IPS-NIHi7 (cell line): Measurements from ENCODE around the gene SNRPB2.

ENCODE experiments used
- DNase-seq: peaks from one replicate; pipeline ENCODE4 v3.0.0; 2012; ENCODE audit warnings: mixed read lengths; ENCODE audit errors: extremely low spot score

SNRPB2 gene

DNA sequence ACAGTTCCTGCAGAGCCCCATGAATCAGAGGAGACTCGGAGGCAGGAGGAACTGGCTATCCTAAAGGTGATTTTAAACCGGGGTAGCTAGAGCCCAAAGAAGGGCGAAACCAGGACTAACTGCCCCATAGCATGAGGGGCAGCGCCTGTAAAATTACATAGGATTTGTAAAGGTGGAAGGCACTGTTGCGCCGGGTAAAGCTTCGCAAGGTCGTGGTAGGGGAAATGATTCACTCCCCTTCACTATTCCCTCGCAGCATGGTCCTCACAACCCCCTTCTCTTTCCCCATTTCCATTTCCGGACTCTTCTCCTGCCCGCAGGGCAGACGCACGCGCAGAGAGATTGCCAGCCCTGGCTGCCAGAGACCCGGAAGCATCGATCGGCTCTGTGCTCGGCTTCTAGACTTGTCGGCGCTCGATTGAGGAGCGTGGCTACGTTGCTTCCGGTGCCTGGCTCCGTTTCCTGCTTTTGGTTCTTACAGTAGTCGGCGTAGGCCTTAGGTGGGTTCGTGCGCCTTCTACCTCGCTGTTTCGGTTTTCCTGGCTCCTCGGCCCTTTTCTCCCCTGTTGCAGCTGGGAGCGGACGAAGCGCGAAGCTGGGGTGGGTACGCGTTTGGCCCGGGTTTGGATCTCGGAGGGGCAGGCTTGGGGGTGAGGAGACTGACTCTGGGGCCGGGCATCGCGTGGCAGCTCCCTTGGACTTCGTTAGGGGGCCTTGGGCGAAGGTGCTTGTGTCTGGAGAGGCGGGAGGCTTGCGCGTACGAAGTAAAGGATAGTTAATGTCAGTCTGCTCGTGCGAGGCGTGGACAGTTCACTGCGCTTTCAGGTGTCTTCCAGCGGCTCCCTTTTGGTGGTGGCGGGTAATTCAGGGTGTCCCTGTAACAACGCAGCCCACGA lies at the start of gene SNRPB2:
Gene SNRPB2 (plus strand): TSS at position 462 of the 896 bp plus-strand sequence. CDS start 1,677 bp downstream, outside the sequence.
- DNase-seq: peak; percentile 98

DNA sequence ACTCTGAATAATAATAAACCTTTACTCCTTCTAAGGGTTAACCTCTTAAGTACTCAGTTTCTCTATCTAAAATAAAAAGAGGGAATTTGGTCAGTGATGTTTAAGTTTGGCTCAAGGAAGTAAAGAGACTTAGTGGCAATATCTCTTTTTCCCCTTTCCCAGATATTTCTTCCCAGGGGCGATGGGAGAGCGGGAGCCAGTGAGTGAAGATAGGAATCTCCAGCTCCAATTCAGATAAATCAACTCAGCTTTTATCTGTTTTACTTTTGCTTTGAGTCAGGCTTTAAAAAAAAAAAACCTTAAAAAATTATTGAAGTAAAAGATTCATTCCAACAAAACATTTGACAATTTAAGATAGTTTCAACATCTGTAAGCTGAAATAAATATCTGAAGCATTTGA lies 45.4 kb upstream of the SNRPB2 start:
- no peak for DNase-seq

DNA sequence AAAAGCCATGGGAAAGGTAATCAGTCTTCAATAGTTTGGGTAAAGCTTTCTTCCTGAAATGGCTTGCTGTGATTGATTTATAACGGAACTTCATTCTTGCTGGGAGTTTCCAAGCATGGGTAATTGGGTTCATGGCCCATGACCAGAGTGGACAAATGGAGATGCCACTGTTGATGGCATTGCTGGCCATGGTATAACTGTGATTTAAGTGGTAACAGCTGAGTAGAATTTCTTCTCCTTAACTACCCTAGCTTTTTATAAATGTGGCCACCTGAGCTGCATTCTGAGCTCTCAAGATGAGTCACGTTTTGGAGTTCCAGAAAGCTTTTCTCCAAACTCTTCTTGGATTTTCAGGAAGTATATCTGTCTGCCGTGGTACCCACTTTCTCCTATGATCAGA lies 39.9 kb upstream of the SNRPB2 start:
- DNase-seq: no peak

DNA sequence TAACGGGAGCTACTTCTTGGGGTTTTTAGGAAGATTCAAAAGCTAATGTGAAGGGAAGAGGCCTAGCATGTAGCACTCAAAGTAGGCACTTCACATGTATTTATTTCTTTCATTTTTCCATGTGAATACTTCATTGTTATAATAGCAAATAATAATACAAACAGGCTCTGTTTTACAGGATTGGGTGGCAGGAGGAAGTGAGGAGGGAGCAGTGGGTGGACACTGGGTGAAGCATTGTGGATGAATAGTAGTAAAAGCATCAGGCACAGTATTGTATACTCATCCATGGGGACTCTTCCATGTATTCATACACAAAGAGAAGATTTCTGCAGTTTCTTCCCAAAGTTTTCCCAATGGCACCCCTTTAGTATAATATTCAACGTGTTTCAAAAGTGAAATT lies 38.4 kb upstream of the SNRPB2 start:
- no peak for DNase-seq

DNA sequence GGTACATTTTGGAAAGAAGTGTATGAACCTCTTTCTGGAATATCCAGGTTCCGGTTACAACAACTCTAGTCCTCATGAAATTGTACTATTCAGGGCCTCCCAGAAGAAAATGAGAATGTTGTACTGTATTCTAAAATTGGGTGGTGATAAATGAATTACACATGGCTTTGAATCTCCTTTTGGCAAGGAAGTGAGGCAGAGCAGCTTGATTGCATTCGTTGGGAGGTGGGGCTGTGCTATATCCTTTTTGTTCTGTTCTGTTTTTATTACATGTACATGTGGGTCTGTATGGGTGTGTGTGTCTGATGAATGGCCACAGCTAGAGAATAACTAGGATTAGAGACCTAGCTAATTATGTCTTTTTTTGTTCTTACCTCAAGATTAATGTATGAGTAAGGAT lies 37.8 kb upstream of the SNRPB2 start:
- no peak for DNase-seq

DNA sequence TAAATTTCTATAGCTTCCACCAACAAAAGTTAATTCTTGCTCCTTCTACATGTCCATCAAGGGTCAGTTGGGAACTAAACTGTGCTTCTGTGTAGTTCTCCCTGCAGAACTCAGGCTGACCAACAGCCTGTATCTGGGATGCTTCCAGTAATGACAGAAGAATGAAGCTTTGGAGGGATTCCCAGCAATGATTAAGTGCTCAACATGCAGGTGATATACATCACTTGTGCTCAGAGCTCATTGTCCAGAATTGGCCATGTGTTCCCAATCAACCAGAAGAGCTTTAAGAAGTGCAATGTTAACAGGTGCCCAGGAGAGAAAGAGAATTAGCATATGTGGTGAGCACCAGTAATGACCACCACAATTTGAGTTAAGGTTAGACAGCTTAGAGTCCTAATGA lies 37.4 kb upstream of the SNRPB2 start:
- DNase-seq: no peak

DNA sequence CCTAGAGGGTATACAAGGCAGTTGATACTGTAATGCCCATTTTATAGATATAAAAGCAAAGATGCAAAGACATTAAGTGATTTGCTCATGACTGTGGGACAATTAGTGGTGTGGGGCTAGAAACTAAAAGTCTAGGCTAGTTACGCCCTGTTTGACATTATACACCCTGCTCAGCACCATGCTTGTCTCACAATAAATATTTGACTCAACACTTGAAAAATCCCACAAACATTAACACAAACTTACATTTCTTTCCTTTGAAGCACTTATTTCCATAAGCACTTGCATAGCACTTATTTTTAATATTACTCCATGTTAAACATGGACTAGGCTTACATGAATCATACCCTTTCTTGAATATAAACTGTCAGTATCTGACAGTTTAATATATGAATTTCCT lies 36.5 kb upstream of the SNRPB2 start:
- DNase-seq: no peak

DNA sequence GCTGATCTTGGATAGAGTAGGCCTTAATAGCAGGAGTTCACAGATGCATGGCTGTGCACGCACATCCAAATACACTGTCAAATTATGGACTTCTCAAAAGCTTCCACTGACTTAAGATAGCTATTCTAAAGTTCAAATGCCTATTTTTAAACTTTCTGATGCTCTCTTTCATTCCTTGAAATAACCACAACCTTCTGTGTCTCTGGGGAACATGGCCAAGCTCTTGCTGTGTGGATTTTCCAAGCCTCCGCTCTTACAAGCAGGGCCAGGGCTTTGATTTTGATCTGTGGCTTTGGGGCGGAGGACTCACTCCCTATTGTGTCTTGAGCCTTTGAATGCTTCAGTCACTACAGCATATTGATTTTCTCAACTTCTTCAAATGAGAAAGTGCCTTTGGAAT lies 35.7 kb upstream of the SNRPB2 start:
- no peak for DNase-seq

DNA sequence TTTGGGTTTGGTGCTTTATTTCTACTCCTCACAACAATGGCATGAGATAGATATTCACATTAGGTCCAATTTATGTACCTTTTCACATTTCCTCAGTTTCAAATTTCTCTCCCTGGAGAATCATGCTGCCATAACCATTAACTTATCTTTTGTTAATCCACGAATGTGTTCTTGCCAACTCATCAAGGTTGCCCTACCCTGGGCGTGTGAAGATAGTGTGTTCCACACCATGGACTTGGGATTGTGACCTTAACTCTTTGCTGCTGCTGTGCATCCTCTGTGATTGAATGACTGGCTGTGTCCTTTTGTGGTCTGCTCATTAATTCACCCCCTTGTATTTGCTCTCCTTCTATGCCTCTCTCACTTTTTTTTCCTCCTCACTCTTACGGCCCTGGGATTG lies 34.2 kb upstream of the SNRPB2 start:
- DNase-seq: no peak

DNA sequence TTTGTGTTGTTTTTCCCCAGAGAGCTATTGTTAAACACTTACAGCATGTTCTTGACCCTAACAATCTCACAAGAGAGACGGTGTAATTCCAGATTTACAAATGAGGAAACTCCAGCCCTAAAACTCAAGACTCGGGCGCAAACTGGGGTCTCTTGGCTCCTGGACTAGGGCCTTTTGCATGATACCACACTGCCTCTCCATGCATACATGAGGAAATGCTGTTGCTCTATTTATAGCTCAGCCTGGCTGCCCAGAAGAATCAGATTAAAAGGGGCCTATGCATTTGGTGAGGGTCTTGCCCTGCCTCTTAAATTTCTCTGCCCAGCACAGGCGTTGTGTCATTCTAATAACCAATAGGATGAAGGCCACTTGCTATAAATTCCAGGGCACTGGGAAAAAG lies 30.5 kb upstream of the SNRPB2 start:
- DNase-seq: peak; percentile 16

DNA sequence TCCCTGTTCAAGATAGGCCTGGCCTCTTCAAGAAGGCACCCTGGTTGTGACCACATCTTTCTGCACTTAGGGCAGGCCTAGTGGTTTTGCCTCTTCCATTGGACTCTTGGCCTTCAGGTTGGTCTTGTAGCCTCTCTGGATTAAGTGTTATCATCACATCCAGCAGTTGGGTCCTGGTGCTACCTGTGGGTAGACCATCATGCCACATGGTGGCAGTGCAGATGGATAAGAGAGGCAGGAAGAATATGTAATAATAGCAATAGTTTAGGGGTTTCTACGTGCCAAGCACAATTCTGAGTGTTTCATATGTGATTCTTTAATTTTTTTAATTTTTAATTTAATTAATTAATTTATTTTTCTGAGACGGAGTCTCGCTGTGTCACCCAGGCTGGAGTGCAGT lies 28.5 kb upstream of the SNRPB2 start:
- DNase-seq: peak; percentile 53

DNA sequence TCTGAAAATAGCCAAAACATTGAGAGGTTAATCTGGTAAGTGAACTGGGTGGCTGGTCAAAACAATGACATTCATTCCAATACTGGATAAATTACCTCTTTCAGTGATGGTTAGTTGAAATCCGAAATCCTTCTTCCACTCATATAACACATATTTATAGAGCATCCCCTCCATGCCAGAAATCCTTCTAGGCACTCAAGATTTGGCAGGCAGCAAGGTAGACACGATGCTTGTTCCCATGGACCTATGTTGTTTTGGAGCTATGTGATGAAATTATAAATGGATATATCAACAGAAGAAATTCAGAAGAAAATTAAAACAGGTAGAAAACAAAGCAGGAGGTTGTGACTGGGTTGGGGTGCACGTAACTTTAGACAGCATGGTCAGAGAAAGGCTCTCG lies 26.3 kb upstream of the SNRPB2 start:
- no peak for DNase-seq

DNA sequence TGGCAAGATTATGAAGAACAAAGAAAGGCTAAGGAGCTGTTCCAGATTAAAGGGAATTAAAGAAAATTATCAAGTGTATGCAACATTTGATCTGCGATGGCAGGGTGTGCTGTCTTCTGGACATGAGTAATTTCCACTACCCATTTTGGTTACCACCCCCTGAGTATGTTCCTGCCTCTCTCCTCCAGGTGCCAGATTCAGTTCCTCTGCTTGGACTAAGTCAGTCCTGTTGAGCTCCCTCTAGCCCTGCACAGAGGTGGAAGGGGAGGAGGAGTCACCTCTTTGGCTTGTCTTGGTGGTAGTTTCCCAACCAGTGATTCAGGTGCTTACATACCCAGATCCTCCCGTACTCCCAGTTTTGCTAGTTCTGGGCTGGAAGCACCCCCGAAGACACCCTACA lies 22.2 kb upstream of the SNRPB2 start:
- DNase-seq: no peak

DNA sequence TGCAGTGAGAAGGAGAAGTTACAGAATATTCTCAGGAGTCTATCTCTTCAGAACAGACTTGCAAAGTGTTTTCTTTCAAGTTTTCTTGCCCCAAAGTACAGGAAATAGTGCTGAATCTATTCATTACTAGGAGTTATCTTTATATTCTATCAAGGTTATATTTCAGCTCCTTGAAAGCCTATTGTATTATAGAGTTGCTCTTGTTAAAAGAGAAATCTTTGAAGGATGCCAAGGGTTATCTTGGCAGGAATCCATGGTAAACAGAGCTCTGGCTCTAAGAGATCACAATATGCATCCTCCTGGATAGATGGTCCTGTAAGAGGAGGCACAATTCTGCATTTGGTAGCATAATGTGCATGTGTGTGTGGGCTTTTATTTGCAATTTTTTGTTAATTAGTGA lies 21.2 kb upstream of the SNRPB2 start:
- DNase-seq: no peak

DNA sequence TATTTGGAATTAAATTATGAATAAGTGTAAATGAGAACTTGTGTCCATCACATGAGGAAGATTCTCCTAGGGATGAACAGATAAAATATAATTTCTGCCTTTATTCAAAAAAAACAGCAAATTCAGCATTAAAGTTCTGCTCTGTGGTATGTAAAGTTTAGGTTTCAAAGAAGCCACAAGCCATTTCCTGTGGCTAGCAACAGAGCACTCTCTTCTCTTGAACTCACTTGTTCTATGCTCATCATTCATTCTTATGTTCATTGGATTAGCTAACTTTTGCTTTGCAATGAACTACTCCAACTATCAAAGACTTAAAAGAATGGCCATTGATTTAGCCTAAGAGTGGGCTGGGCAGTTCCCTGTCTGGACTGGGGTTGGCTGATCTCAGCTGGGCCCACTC lies 20.8 kb upstream of the SNRPB2 start:
- no peak for DNase-seq

DNA sequence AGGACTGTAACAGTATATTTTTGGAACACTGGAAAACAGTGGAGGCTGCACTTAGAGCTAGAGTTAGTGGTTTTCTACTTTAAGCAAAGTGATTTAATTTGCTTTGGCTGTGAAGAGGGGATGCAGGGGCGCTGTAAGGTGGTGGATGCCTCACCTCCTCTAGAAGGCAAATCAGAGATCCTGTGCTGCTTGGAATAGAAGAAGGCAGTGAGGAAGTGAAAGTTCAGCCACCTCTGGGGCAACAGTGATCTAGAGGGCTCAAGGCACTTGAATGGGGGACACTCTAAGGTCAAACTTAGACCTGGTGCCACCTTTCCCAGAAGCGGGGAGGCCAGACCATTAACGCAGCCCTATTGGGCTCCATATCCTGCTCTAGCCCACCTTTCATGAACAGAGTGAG lies 19.0 kb upstream of the SNRPB2 start:
- no peak for DNase-seq

DNA sequence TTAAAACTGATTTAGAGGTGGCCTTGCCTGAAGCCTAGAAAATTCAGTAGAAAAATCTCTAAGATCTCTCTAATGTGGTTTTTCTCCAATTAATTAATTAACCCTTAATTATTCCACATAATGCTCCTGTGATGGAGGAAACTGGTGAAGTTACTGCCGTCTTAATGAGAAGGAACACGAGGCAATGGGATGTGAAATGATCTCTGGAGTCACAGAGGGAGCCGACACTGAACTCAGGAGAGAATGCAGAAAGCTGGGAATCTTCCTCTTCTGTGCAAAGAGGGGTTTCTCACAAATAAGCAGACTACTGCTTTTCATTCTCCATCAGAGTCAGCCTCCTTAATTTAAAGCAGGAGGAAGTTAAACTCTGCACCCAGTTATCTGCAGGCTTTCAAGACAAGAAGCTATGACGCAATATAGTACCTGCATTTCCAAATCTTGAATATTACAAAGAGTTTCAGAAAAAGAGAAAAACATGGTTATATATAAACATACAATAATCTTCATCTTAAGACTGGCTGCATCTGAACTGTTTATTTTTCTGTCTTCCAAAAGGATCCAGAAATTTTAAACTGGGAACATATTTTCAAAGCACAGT lies 18.1 kb upstream of the SNRPB2 start:
- DNase-seq: no peak

DNA sequence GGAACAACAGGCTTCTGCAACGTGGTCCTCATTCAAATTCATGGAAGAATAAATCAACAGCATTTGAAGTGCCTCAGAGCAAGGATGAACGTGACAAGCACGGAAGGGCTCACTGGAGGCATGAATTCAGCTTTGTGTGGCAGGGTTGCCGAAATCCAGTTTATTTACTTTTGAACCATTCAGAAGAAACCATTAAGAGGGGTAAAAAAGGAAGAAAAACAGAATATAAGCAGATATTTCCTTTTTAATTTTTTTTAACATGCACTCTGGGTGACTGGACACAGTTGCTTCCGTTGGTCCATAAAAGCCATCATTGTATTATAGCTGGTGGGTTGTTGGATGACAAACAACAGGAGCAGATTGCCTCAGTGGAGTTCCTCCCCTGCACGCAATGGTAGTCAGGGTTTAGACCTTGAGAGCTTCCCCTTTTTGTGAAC lies 17.3 kb upstream of the SNRPB2 start:
- no peak for DNase-seq

DNA sequence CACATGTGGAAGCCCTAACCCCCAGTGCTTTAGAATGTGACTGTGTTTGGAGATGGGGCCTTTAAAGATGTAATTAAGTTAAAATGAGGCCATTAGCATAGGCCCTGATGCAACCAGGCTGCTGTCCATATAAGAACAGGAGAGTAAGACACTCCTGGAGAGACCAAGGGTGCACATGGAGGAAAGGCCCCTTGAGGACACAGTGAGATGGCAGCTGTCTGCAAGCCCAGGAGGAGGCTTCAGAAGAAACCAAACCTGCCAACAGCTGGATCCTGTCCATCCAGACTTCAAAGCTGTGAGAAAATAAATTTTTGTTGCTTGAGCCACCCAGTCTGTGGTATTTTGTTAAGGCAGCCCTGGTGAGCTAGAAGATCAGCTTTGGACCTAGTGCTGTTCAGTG lies 16.8 kb upstream of the SNRPB2 start:
- no peak for DNase-seq

DNA sequence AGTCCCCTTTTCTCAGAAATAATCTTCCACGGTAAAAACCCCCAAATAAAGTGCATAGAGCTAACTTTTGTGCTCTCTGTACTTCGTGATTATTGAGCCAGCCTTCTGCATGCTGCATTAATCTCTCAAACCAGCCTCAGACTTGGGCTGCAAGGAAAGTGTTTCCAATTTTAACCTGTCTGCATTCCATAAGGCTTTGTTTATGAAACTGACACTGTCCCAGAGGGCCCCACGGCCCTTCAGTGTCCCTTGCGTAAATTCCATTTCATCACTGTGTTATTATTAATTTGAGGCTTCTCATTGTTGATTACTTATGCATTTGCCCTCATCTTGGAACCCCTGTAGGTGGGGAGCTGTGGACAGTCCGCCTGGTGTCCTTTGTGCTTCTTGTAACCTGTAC lies 15.6 kb upstream of the SNRPB2 start:
- DNase-seq: no peak

DNA sequence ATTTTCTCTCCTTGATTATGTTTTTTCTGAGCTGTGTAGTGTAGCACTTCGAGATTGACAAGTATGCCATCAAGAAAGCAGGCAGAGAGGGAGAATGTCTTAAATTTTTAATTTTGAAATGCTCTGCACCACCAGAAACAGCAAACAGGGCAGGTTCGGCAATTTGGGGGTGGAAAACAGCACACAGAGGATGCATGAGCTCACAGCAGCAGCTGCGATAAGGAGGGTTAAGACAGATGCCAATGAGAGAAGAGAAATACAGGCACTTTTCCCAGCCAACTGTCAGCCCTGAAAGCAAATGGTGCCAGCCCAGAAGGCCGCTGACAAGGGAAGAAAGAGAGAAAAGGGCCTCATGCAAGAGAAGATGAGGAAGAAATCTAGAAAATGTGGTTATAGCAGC lies 15.1 kb upstream of the SNRPB2 start:
- DNase-seq: no peak

DNA sequence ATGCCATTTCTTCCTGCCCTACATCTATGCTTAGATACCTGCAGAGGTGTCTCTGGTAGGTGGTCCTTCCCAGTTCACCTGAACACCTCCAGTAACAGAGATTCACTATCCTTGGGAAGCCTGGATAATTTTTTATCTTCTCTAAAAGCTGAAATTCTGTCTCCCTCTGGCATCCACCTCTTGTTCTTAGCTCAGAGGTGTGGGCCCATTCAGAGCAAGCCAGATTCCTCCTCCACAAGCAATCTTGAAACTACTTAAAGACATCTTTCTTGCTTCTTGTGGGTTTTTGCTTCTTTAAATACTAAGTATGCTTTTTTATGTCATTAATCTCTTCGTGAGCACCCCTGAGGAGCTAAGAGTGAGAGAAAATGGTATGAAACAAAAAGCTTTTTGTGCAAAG lies 10.4 kb upstream of the SNRPB2 start:
- DNase-seq: no peak

DNA sequence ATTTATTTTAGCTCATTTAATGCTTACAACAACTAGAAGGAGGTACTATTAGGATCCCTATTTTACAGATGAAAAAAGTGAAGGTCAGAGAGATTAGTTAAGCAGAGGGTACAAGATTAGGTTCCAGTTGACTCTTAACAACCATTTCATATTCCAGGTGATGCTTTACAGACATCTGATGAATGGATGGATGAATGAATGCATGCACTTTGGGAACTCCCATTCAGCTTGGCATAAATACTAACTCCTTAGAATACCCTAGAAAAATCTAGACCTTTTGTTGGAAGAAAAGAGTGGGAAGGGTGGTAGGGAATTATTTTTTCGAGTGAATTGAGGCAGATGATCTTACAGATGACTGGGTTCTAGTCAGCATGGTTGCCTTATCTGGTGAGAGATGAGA lies 746 bp upstream of the SNRPB2 start:
- no peak for DNase-seq
